ENCODE data around the gene SLC30A1. TPM values are rescaled to one million over a fixed set of nuclear protein-coding genes. Genes with fewer than 3 reads are reported as not detected.

The SLC30A1 gene
- total and polyA plus RNA-seq, 2 of the 8 experiments (the other 6 are each of a cell fraction or from before 2014, with no cell fraction given), result 4.5 to 14.0 TPM

DNA sequence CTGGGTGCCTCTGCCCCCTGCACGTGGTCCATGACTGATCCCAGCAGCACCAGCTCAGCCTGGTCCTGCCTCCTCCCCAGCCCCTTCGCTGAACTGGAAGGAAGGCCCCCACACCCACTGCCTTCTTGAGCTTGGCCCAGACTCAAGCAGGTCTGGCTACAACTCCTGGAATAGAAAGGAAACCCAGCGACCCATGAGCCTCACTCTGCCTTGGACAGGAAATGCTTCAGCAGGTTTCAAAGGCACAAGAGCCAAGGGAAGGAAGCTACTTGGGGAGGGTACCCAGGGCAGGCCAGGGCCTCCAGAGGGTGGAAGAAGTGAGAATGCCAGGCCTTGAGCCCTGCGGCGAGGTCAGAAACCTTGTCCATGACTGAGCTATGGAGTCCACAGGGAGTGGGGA, 51.1 kb downstream of the SLC30A1 start:
- Histone ChIP-seq H3K36me3 (ENCODE audit: control insufficient read depth in 2 of 4, insufficient read depth in 4 of 4, low read length in 3 of 4) (no peaks in the 10 kb centered on the region), H2BK20ac (ENCODE audit: low read length) (no peak overlapping the region), H4K20me1 (replicated peaks in 1 of 2; ENCODE audit: control insufficient read depth in 1 of 2, insufficient read depth in 2 of 2, low read length in 2 of 2) (no peaks in the 10 kb centered on the region), H3K23me2 (ENCODE audit: low read depth, low read length) (no peaks in the 10 kb centered on the region), H3K4ac (replicated peaks; ENCODE audit: insufficient read length, low read depth, low read length) (no peak overlapping the region), H3K18ac (ENCODE audit: extremely low read depth, low read length) (no peak overlapping the region), H4K91ac (replicated peaks; ENCODE audit: insufficient read length, low read length) (no peak overlapping the region), H3K27ac (ENCODE audit: low read depth, low read length) (no peak overlapping the region), H3K9me3 (ENCODE audit: insufficient read depth in 2 of 2, low read depth in 1 of 2, low read length in 1 of 2) (no peaks in the 10 kb centered on the region), H2AFZ (ENCODE audit: low read length) (no peak overlapping the region), H2BK5ac (ENCODE audit: low read depth, low read length) (no peak overlapping the region), H3K79me1 (ENCODE audit: low read depth, low read length) (no peaks in the 10 kb centered on the region), H2AK5ac (ENCODE audit: low read depth, low read length) (no peak overlapping the region), H2BK120ac (replicated peaks; ENCODE audit: low read depth, low read length) (no peak overlapping the region), H2BK12ac (ENCODE audit: low read depth, low read length) (no peak overlapping the region), H4K5ac (ENCODE audit: insufficient read length, low read depth, low read length) (no peak overlapping the region), H3K14ac (ENCODE audit: insufficient read length) (no peak overlapping the region), H3K4me2 (ENCODE audit: insufficient read depth in 1 of 2, low read depth in 2 of 2, low read length in 2 of 2) (no peak overlapping the region), H3K56ac (replicated peaks; ENCODE audit: insufficient read length, low read depth, low read length) (no peak overlapping the region), H3K9ac (replicated peaks in 1 of 4; ENCODE audit: extremely low read depth in 1 of 4, low read depth in 3 of 4, low read length in 3 of 4) (no peak overlapping the region), H3K27me3 (replicated peaks in 1 of 4; ENCODE audit: control insufficient read depth in 3 of 4, extremely low read depth in 1 of 4, insufficient read depth in 3 of 4, low read length in 3 of 4) (no peaks in the 10 kb centered on the region; a peak in 1 of 7 replicates), H4K8ac (ENCODE audit: extremely low read depth, insufficient read depth, low read length) (no peak overlapping the region), H3K23ac (ENCODE audit: insufficient read length) (no peak overlapping the region), H3K79me2 (ENCODE audit: control insufficient read depth in 1 of 2, insufficient read depth in 2 of 2, low read length in 2 of 2) (no peaks in the 10 kb centered on the region), H3K4me3 (ENCODE audit: extremely low read depth in 1 of 4, insufficient read depth in 2 of 4, low read depth in 3 of 4, low read length in 4 of 4) (no peak overlapping the region), H3K4me1 (replicated peaks in 1 of 4; ENCODE audit: control insufficient read depth in 3 of 4, insufficient read depth in 4 of 4, low read length in 3 of 4) (no peaks in the 10 kb centered on the region; a peak in 1 of 7 replicates), H2BK15ac (ENCODE audit: low read length) (no peak overlapping the region)
- 88% methylated on average over 5 of the region's 5 CpGs; no CpG with 5 or more reads in 1 of the 2 experiments for WGBS, 2 experiments (ENCODE audit: extremely low coverage in 1 of 2, insufficient coverage in 1 of 2, insufficient read length in 1 of 2, insufficient replicate concordance in 2 of 2, low coverage in 1 of 2, low lambda C conversion rate in 2 of 2, missing lambda C conversion rate in 1 of 2)
- FAIRE-seq, result no peak
- ChIA-PET POLR2A (ENCODE audit: partially characterized antibody) (interaction anchor here (1.0 to 1.7 kb wide), 3 partner anchors 11 to 112 kb away, joined by 3 to 6 read pairs (median 3); no protein-coding TSS in a partner anchor), CTCF (ENCODE audit: partially characterized antibody) (interaction anchor here (0.5 to 2.3 kb wide), 9 partner anchors 10 to 1502 kb away, joined by 3 to 12 read pairs (median 5); no protein-coding TSS in a partner anchor)
- no peak for DNase-seq (ENCODE audit: low read depth in 1 of 2, low spot score in 2 of 2)
- TF ChIP-seq RBBP5 (IDR thresholded peaks at IDR 0.05; ENCODE audit: borderline replicate concordance, low read depth, low read length) (no peak), POLR2A (IDR thresholded peaks at IDR 0.05; ENCODE audit: control extremely low read depth in 1 of 2, low read depth in 2 of 2, low read length in 2 of 2) (no peak)
